GM08714 (cell line): Measurements from ENCODE around the gene MEST.
"Not testable (repeated sequence)": the region's sequence is repeated elsewhere in the genome, so short reads cannot be mapped to it uniquely, and the experiment has no call there.

ENCODE experiments used
- H3K4me3 ChIP-seq: fragments of 200-500 bp; sonication (Bioruptor generic); 2 replicates; pipeline ENCODE4 v1.5.1; 2014; ENCODE audit warnings: mild to moderate bottlenecking, low read length, inconsistent platforms
- ZNF274 ChIP-seq: IDR thresholded peaks from 2 replicates; pipeline ENCODE4 v1.6.1; 2012; ENCODE audit warnings: mild to moderate bottlenecking, low read depth, low read length

Gene MEST

GRCh38 chr7:130524628-130525027 lies 32.7 kb downstream of the MEST start:
- no peak for TF ChIP-seq ZNF274

DNA sequence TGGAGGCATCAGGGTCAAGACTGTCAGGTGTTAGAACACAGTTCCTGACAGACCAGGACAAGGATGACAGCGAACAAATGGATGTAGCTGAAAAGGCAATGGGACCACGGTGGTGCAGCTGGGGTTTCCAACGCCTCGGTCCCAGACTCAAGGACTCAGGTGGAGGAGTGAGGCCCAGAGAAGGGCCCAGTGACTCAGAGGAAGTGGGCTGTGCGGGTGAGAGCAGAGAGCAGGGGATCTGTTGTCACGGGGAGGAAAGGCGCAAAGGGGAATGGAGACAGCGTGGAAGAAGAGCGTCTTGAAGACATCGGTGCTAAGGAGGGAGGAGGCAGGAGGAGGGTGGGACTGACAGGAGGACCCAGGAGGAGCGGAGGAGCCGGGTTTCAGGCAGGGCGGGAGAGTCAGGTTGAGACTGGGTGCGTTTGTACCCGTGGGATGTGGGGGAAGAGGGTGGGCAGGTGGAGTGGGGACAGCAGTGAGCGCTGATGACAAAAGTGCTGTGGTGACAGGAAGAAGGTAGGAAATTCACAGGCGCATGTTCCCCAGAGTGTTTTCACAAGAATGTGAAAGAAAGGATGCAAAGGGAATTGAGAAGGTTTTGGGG lies 36.0 kb downstream of the MEST start:
- H3K4me3 ChIP-seq: not testable (repeated sequence)

More at GRCh38 chr7:130524628-130525027, 32.7 kb downstream of the MEST start:
- H3K4me3 ChIP-seq: no peak overlapping the region

- no peak for TF ChIP-seq ZNF274
- no peak overlapping the region for H3K4me3 ChIP-seq
Measured at GRCh38 chr7:130529417-130529816, 37.5 kb downstream of the MEST start.

DNA sequence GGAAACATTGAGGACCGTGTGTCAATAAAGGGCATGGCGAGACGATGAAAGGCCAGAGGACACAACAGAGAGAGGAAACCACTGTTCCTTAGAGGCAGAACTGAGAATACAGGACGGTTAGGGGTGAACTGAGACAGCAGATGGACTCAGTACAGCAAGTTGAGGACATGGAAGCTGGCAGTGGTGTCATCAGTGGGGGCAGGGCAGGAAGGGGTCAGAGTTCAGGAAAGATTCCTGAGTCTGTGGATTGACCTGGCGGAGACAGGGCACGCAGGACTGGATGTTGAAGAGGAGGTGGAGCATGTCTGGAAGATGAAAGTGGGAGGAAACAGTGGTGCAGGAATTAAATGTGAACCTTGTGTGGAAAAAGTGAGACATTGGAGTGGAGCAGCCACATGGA lies 46.0 kb downstream of the MEST start:
- H3K4me3 ChIP-seq: not testable (repeated sequence)

DNA sequence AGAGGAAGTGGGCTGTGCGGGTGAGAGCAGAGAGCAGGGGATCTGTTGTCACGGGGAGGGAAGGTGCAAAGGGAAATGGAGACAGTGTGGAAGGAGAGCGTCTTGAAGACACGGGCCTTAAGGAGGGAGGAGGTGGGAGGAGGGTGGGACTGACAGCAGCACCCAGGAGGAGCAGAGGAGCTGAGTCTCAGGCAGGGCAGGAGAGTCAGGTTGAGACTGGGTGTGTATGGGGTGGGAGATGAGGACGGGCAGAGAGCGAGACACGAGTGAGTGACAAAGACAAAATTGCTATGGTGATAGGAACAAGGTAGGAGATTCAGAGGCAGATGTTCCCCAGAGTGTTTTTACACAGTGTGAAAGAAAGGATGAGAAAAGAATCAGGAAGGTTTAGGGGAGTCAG lies 49.4 kb downstream of the MEST start:
- H3K4me3 ChIP-seq: not testable (repeated sequence)

GRCh38 chr7:130542297-130542696 lies 50.4 kb downstream of the MEST start:
- H3K4me3 ChIP-seq: not testable (repeated sequence)

DNA sequence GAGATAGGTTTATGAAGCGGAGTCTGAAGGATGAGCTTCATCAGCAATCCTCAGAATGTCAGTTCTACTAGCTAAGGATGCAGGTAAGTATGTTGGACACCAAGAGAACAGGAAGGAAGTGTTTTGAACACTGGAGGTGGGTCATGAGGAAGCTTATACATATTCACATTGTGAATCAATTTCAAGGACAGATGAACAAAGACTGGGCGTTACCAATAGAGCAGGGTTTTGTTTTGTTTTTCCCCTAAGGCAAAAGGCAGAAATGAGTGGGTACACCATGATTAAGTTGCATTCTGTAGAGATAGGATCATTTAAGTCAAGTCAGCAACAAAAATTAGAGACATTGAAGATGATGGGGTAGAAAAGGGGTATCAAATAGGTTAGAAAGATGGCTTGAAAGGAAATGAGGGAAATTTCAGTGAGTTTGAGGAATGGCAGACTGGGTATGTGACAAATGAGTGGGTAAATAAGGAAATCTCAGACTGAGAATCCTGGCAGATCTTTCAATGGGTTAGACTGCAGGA lies 51.7 kb downstream of the MEST start:
- H3K4me3 ChIP-seq: no peak overlapping the region
- no peak for TF ChIP-seq ZNF274

DNA sequence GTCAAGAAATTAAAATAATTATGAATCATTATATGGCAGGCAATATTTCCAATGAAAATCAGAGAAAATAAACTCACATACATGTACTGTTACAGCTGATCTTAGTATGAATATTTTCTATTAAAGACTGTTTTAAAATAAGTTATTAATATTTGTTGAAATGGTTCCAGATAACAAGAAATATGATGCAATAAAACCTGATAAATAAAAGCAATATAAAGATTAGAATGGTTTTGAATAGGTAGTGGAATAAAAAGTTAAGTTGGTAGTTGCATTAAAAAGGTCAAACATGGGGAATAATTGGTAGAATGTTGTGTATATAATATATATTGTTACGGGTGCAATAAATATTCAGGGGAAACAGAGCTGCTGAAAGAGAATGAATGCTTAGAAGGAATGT lies 52.5 kb downstream of the MEST start:
- H3K4me3 ChIP-seq: no peak overlapping the region
- TF ChIP-seq ZNF274: no peak

GRCh38 chr7:130553398-130554029 lies 61.6 kb downstream of the MEST start:
- no peak for TF ChIP-seq ZNF274
- H3K4me3 ChIP-seq: no peak overlapping the region

GRCh38 chr7:130554481-130554880 lies 62.6 kb downstream of the MEST start:
- H3K4me3 ChIP-seq: no peak overlapping the region
- no peak for TF ChIP-seq ZNF274
